Measurements from ENCODE around the gene HOOK2.
"Not testable (repeated sequence)": the region's sequence is repeated elsewhere in the genome, so short reads cannot be mapped to it uniquely, and the experiment has no call there.

HOOK2 gene

DNA sequence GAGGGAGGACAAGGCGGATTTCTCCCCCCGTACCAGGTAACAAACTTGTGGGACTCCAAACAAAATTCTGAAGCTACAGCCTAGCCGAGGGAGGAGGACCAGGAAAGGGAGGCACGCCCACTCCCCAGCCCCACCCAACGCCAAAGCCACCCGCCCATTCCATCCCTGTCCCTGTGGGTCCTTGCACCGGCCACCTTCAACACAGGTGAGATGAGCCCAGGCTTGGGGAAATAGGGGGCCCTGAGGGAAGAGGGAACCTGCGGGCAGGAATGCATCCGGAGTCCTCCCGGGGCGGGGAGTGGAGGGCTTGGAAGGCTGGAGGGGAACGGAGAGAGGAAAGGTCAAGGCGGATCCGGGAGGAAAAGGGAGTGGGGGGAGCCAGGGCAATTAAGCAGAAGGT lies 23.7 kb downstream of the HOOK2 start, which contains the start of gene BEST2:
BEST2 (plus strand) TSS at position 157 of the 400 bp plus-strand sequence. CDS start 802 bp downstream, outside the sequence.
- no peak for DNase-seq

GRCh38 chr19:12750851-12751250 lies 24.5 kb downstream of the HOOK2 start:
- no peak for DNase-seq

DNA sequence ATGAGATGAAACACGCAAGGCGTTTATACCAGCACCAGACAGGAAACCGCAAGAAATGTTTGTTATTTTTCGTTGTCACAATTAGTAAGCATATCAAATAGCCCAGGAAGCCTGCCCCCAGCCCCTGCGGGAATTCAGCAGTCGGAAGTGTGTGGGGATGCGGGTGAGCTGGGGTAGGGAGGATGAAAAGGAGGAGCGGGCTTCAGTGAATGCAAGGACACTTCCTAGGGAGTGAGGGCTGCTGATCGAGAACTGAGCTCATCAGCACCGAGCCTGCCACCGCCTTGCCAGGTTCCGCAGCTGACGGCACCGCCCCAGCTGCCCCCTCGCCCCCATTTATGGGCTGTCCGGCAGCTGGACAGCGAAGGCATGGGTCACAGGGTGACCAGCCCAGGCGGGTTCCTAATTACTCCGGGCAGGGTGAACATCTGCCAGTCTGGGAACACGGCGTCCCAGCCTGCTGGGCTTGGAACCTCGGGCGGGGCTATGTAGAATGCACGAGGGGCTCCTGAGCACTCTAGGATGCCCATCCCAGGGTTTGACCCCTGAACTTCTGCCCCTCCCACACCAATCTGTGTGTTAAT lies 25.3 kb downstream of the HOOK2 start:
- DNase-seq = no peak

GRCh38 chr19:12748489-12748888 lies 26.9 kb downstream of the HOOK2 start:
- no peak for DNase-seq

- no peak for DNase-seq
Observed at GRCh38 chr19:12745166-12745897, 30.0 kb downstream of the HOOK2 start.

- no peak for DNase-seq
Observed at GRCh38 chr19:12737835-12738351, 37.5 kb downstream of the HOOK2 start.

DNA sequence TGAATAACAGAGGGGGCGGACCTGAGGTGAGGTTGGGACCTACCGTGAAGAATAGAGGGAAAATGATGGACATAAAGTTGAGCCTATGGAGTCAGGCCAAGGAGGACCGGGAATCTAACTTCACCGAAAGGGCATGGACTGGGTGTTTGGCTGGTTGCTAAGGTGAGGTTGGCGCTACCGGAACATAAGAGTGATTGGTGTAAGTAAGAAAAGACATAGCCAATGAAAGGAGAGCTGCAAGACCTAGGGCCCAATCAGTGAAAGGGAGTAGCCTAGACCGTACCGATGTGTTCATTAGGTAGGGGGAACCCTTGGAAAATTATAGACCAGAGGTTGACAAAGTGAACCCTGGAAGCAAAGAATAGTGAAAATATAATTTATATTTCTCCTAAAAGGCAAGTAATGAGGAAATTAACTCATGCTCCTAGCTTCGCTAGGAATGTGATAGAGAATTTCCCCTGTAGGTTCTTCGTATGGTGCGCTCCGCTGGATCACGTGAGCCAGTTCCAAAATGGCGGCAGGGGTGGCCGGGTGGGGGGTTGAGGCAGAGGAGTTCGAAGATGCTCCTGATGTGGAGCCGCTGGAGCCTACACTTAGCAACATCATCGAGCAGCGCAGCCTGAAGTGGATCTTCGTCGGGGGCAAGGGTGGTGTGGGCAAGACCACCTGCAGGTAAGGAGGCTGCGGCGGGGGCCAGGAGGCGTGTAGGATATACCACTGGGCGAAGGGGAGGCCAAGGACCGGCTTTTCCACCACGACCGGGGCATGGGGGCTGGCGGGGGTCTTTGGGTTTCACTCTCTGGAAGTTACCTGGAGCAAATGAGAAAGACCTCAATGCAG lies 38.1 kb downstream of the HOOK2 start, which contains the start of gene GET3:
GET3 (plus strand) TSS at position 503 of the 840 bp plus-strand sequence; CDS start at position 512, 9 bp downstream.
- DNase-seq = peak; percentile 78

DNA sequence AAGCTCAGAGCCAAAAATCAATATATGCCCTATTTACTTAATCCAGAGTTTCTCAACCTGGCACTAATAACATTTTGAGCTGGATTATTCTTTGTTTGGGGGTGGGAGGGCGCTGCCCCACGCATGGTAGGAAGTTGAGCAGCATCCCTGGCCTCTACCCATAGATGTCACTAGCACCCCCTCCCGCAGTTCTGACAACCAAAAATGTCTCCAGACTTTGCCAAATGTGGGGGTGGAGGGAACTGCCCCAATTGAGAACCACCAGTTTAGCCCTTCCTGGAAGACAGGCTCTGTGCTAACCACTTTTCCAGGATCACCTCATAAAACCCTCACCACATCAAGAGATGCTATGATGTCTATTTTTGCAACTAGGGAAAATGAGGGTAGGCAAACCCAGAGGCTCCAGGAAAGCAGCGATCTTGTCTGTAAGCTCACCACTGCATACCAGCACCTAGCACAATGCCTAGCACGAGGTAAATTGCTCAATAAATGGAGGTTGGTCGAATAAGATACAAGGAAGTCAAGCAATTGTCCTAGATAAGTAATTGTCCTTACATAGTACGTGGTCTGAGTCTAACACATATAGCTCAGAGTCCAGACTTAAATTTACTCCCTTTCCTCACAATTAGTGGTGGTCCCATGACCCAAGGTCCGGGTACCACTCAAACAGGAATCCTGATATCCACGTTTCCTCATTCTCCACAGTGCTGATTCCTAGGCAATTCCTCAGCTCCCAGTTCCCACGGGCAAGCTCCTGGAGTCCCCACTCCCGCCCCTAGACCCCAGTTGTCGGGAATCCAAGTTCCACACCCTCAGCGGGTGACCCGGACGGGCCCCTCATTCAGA lies 41.8 kb downstream of the HOOK2 start:
- peak; percentile 21 for DNase-seq

DNA sequence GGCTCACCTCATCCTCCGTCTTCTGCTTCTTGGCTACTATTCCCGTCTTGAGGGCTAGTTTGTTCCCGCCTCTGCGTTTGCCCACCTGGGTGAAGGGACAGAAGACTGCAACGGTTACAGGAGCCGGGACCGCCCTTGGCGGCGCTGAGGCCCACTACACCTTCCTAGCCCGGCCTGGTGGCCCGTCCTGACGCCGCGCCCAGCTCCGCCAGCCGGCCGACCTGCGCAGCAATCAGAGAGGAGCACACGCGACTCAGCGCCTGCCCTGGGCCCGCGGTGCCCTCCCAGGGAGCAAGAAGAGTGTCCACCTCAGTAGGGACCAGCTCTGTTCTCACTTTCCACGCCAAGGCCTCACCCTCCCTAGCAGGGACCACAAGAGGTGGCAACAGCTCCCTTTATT lies 44.0 kb downstream of the HOOK2 start:
- DNase-seq = no peak

GRCh38 chr19:12730064-12730463 lies 45.3 kb downstream of the HOOK2 start:
- DNase-seq = no peak

DNA sequence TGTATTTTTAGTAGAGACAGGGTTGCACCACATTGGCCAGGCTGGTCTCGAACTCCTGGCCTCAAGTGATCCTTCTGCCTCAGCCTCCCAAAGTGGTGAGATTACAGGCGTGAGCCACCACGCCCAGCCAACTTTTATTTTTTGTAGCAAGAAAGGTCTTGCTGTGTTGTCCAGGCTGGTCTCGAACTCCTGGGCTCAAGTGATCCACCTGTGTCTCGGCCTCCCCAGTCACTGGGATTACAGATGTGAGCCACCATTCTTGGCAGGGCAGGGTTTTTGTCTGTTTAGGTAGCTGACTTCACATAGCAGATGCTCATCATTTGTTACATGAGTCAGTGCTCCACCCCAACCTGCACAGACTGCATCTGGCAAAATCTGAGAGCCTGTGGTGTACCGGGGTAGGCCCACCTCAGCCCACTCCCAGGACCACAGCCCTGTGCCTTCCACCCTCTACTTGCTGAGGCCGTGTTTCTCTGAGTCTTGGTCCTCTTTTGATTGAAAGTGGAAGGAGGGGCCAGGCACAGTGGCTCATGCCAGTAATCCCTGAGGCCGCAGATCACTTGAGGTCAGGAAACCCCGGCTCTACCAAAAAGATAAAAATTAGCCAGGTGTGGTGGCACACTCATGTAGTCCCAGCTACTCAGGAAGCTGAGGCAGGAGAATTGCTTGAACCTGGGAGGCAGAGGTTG lies 47.5 kb downstream of the HOOK2 start:
- DNase-seq = no peak

- no peak for DNase-seq
Observed at GRCh38 chr19:12726988-12727316, 48.4 kb downstream of the HOOK2 start.

- DNase-seq = not testable (repeated sequence)
Observed at GRCh38 chr19:12725612-12726011, 49.7 kb downstream of the HOOK2 start.

GRCh38 chr19:12723641-12724426 lies 51.5 kb downstream of the HOOK2 start, which contains the start of gene TNPO2:
Gene TNPO2, minus strand, starts transcription at chr19:12723932. Its CDS starts 2,955 bp downstream, at chr19:12720977.
- DNase-seq = peak; percentile 56

- DNase-seq = no peak
Observed at GRCh38 chr19:12723381-12723640, 52.0 kb downstream of the HOOK2 start.

GRCh38 chr19:12722566-12723380 lies 52.6 kb downstream of the HOOK2 start:
- DNase-seq = peak; percentile 93

DNA sequence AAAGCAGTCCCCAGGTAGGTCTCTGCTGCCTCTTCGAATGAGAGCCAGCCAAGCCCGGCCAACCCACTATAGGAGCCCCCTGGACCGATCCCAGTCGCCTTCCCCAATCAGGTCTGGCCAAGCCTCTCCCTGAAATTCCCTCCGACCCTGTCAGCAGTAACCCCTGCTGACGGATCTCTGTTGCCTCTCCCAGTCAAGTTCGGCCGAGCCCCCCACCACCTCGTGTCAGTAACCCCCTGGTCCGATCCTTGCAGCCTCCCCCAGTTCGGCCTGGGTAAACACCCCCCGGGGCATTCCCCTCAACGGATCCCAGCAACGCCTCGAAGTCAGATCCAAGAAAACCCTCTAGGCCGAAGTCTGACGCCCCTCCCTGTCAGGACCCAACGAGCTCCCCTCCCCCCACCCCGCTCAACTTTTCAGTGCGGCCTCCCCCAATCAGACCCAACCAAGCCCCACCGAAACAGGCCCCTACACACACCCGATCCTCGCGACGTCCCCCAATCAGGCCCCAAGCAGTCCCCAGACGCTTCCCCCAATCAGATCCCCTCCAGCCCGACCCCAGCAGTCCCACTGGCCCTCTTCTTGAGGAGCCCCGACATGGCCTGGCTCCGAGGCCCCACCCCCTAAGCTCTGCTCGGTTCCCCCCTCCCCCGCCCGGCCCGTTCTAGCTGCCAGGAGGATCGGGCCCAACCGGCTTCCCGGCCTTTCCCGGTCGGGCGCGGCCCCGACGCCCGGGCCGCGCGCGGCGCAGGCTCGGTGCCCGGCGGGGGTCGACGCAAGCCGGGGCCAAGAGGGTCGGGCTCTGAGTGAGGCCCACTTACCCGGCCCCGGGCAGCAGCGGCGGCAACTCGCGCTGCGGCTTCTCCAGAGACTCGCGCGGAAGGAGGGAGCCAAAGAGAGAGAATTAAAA lies 53.4 kb downstream of the HOOK2 start:
- peak; percentile 47 for DNase-seq

DNA sequence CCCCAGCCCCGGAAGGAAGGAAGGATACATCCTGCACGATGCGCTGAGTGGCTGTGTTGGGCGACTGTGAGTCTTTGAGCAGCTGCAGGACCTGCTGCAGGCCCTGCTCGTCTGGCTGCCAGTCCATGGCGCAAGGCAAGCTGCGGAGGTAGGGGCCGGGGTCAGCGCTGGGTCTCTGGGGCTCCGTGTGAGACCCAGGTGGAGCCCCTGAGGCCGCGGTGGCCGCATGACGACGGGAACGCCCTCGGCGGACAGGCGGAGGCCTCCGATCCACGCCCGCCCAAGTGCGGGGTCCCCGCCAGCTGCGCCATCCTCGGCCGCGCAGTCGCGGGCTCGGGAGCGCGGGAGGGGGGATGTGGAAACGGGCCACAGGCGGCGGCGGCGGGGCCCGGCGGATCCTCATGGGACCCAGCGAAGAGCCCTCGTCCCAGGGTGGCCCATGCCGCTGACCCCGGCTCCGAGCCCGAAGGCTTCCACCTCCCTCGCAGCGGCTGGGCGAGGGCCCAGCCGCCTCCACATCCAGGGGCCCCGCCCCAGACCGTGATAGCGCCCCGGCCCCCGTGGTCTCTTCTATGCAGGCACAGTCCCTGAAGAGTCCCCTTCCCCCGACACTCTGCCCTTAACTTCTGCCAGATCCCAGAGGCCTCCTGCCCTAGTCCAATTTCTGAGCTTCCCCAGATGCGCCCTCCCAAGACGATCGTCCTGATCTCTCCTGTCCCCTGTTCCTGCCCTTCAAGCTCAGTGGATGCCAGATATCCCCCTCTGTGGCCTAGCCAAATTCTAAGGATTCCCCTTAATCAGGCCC lies 54.3 kb downstream of the HOOK2 start:
- no peak for DNase-seq
